GM21723 (cell line): ENCODE results near the gene KHDC4.
"Not testable (repeated sequence)": the region's sequence is repeated elsewhere in the genome, so short reads cannot be mapped to it uniquely, and the experiment has no call there.

Source experiments
- ATAC-seq: cut with Tn5 transposase; IDR thresholded peaks from one replicate; pipeline ENCODE4 v1.9.1; 2021; ENCODE audit warnings: mild to moderate bottlenecking, moderate library complexity; ENCODE audit not compliant: unreplicated experiment

The KHDC4 gene

DNA sequence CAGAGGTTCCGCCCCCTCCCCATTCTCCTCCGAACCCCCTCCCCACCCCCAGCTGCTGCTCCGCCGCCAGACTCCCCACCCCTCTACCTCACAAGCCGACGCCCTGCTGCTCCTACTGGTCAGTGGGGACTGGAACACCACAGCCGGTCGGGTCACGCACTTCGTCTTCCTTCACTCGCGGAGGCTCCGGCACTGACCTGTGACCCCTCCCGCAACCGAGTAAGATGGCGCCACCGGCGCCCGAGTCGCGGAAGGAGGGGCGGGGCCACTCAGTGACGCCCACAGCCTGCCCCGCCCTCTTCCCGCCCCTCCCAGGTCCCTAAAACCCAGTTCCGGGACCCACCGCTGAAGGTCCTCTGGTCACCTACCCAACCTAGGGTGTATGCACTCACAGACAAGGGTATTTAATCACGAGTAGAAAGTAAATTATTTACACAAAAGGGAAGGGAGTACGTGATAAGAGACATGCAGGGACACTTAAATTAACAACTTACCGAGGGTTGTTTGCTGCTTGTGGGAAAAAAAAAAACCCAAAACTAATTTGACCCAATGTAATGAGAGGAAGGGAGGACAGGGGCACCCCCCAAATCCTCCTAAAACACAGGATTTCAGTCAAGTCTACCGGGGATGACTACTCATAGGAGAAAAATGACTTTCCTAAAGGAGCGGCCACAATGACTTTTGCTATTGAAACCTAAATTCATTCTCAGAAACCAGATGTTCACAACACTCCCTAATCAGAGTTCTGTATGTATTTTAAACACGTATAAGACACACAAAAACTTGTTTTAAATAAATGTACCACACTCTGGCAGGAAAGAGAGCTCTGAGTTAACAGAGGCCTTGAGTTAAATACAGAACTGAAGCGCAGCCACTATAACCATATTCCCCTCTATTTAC lies 22.8 kb downstream of the KHDC4 start, which contains the start of gene RIT1:
TSS of gene RIT1 (minus strand) at position 194 of the 900 bp plus-strand sequence. CDS start 588 bp downstream, outside the sequence.
- peak; percentile 76 for ATAC-seq

DNA sequence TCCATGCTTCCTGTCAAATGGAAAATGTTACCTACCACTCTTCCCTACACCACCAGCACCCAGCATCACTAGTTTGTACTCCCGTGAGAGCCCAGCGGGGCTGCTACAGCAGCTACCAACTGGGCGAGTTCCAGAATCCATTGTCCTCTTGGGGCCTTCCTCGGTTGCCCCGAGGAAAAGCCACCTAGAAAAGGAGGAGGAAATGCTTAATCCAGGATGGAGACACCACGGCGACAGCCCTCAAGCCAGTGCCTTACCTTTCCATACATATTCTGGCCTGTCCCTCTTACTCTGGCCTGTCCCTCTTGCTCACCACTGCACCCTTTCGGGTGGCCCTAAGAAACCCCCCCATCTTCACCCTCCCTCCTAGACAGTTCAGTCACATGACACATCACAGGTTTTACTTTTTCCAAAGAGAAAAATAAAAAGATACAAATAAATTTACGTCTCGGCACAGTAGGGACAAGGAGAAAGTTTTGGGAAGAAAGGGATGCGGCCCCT lies 23.5 kb downstream of the KHDC4 start:
- ATAC-seq = no peak

DNA sequence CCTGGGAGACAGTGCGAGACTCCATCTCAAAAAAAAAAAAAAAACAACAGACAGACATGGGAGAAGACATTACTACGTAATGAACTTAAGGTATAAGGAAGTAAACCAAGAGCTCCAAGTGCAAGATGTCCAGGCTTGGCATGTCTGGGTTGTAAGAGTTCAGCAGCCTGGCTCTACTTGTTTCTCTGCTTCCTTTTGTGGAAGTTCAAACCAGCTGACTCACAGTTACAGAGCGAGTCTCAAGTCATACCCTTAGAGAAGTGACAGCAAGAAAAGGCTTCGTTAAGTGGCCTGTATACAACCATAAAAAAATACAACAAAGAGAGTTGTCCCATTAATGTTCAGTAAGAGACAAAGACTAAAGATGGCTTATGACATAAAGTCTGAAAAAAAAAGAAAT lies 24.3 kb downstream of the KHDC4 start:
- ATAC-seq = no peak

DNA sequence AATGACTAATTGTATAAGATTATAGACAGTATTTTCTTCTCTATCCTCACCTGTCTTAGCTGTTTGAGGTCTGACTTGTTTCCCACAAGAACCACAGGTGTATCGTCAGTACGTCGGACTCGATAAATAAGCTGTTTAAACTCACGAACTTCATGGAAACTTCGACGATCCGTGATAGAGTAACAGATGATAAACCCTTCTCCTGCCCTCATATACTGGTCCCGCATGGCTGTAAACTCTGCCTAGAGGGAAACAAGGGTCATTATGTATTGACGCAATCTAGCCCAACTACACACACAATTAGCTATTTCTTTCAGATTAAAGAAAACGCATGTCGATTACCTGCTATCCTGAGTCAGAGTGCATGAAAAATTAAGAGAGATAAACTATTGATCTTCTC lies 30.0 kb downstream of the KHDC4 start:
- ATAC-seq = no peak

DNA sequence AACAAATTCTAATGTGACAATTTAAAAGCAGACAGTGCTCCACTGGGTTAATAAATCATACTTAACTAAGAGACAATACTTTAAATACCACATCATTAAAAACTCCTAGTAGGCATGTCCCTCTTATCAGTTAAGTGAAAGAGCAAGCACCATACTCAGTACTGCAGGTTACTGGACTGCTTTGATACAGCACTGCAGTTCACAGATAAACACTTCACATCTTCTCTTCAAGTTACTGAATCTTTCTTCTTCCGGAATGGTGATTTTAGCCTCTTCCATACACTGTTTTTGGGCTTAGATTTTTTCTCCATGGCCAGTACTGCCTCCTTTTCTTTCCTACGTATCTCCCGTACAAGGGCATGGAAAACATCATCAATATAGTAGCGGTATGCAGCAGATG lies 34.1 kb downstream of the KHDC4 start:
- no peak for ATAC-seq

DNA sequence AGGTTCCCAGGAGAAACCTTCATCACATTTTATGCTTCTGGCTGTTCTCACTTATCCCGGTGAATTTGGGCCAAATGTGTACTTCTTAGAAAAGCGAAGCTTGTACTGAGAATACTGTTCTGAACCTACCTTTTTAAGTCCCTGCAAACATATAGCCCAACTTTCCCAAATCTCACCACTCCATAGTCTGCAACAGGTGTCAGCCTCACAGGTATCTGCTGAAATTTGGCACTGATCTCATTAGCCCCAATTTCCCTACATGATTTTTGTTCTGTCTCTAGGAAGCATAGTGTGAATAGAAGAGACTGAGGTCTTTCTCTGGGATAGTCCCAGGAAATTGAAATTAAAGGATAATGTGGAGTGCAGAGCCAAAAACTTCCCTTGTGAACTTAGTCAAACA lies 34.5 kb downstream of the KHDC4 start:
- no peak for ATAC-seq

DNA sequence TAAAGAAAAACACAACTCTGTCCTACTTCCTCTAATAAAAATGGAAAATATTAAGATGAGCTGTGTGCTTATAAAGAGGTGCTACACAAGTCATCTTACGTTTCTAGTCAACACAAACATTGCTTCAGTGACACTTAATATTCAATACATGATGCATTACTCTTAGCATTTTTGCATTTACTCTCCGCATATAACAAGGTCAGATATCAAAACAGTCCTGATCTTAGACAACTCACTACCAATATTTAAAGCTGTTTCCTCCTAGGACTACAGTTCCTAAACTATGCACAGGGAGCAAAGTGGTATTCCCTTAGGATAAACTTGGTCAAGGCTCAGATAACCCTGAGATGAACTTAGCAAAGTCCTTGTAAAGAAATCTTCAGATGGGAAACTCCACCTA lies 35.3 kb downstream of the KHDC4 start:
- no peak for ATAC-seq

DNA sequence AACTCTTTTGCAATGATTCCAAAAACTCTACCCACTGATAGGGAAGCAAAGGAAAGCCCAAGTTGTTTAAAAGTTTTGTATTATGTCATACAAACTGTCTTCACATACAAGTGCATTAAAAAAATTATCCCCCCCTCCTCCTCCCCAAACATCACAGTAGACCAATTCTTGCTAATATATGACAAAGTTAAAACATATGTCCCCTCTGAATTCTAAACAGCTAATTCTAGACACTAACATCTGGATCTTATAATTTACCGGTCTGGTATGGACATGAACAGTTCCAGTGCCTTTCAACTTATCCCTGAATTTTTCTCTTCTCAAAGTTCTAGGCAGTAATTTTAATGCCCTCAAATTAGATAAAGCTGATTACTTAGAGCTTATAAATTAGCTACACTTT lies 36.5 kb downstream of the KHDC4 start:
- no peak for ATAC-seq

DNA sequence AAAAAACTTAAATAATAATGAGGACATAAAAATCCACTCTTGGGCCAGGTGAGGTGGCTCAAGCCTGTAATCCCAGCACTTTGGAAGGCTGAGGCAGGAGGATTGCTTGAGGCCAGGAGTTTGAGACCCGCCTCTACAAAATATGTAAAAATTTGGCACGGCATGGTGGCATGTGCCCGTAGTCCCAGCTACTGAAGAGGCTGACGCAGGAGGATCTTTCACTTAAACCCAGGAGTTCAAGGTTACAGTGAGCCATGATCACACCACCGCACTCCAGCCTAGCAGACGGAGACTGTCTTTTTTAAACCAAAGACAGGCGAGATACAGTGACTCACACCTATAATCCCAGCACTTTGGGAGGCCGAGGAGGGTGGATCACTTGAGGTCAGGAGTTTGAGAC lies 37.7 kb downstream of the KHDC4 start:
- ATAC-seq = not testable (repeated sequence)

DNA sequence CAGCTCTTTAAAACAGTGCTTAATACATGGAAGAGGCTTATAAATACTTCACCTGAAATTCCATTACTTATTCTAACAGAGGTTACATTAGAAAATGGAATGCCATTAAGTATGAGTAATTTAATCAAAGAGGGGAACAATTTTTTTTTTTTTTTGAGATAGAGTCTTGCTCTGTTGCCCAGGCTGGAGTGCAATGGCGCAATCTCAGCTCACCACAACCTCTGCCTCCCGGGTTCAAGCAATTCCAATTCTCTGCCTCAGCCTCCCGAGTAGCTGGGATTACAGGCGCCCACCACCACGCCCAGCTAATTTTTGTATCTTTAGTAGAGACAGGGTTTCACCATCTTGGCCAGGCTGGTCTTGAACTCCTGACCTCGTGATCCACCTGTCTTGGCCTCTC lies 38.6 kb downstream of the KHDC4 start:
- ATAC-seq = not testable (repeated sequence)

DNA sequence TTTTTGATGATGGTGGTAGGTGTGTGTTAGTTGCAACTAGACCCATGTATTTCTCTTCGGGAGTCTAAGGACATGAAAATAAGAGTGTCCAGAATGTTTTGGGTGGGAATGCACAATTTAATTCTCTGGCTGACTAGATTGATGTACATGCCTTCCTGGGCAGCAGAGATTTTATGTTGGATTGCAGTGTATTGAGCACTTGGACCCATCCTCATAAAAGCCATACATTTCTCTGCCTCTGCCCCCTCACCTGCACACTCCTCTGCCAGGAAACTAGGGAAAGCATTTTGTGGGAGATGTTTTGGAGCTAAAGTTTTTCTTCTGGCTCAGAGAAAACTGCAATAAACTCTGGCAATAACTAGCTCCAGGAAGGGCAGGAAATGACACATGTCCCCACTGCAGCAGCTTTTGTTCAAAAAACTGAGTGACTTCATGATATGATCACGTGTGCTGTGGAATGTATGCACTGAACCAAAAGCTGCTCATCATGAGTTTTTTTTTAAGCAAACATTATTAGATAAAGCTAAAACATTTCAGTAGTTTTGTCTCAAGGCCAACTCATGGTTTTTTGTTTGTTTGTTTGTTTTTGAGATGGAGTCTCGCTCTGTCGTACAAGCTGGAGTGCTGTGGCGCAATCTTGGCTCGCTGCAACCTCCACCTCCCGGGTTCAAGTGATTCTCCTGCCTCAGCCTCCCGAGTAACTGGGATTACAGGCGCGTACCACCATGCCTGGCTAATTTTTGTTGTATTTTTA lies 40.6 kb downstream of the KHDC4 start:
- ATAC-seq = no peak

DNA sequence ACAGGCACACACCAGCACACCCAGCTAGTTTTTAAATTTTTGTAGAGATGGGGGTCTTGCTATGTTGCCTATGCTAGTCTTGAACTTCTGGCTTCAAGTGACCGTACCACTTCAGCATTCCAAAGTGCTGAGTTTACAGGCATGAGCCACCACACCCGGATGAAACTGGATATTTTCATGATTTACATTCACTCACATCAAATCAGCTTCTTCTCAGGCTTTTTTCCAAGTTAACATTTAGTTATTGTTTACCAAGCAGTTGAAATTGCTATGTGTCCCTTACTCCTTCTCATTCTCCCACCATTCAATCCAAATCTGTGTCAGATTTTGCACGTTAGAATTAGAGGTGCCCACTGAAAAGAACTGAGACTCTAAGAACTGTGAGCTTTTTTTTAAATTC lies 41.4 kb downstream of the KHDC4 start:
- no peak for ATAC-seq

DNA sequence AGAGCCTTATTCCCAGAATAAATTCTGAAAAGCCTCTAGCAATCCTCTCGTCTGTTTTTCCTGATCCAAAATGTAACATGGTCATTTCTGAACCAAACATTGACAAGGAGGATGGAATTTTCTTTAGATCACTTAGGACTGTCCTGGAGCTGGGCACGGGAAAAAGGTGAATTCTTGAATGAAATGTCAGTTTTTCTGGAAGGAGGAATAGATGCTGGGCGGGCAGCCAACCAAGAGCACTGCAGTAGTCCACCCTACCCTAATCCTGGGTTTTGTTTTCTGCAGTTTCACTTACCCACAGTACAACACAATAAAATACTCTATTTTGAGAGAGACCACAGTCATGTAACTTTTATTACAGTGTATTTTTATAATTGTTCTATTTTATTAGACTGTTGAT lies 44.0 kb downstream of the KHDC4 start:
- no peak for ATAC-seq

DNA sequence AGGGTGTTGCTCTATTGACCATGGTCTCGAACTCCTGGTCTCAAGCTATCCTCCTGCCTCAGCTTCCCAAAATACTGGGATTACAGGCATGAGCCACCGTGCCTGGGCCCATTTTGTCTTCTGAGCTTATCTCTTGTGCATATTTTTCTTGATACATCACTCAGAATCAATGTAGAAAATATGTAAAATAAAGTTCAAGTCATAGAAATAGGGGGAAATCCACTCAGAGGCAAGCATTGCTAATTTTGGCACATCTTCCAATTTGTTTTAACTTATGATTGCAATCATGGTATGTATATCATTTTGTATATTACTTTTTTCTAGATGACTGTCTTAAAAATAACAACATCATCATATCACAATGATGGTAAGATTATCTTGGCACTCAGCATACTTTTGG lies 44.6 kb downstream of the KHDC4 start:
- ATAC-seq = no peak

DNA sequence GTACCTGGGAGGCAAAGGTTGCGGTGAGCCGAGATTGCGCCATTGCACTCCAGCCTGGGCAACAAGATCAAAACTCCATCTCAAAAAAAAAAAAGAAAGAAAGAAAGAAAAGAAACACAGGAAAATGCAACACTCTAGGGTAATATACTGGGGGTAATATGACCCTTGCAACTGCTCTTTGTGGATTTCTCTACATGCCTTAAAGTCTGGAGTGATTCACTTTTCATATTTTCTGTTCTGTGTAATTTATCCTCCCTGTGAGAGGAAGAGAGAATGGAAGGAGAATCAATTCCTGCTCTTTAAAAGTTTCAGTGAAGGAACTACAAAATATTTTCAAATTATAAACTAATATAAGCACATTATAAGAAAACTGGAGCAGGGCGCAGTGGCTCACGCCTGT lies 45.7 kb downstream of the KHDC4 start:
- no peak for ATAC-seq

DNA sequence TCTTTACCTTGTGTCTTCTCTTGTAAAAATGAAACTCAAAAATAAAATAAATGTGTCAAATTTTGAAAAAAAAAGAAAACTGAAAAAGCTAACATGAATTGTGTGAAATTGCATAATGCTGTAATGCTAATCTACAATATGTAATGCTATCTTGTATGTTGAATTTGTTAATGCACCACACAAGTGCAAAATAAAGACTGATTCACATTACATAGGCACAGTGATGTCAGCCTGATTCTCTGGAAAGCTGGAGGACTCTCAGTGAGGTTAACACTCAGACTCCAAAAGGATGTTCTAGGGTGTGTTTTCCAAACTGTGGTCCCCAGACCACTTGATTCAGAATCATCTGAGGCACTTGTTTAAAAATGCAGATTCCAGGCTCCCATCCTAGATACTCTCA lies 49.2 kb downstream of the KHDC4 start:
- ATAC-seq = no peak

DNA sequence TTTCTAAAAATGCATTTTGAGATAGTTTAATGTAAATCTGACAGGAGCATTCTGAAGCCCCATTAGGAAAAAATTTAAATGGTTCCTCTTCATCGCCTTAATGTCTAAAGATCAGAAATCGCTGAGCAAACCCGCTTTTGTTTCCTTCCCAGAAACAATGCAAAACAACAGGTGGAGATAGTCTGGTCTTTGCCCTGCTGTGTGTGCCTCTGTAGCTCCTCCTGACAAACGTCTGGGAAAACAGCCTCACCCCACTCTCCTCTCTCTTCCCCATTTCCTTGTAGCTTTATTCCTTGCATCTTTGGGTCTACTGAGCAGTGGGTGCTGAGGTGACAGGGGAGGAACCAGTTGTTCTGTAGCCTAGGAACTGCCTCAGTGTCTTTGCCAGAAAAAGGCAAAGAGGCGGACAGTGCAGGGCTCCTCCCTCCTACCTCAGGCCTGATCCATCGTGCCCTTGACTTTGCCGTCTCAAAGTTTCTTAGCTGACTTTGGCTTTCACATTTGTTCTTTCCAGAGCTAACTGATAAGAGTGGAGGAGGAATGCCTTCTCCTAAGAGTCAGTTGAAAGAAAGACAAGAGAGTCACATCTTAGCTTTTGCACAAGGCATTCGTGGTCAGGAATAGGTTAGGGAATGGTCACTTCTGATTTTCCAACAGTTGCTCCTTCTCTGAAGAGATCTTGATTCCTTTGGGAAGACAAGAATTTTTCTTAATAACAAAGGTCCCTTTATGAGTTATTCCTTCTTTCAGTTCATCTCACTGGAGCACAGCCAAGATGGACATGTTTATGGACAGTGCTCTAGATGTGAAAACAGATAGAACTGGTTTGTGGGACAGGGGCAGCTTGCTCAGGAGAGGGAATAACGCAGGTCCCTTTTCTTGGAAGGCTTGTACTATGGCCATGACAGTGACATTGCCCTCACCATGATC lies 49.9 kb downstream of the KHDC4 start:
- ATAC-seq = no peak

DNA sequence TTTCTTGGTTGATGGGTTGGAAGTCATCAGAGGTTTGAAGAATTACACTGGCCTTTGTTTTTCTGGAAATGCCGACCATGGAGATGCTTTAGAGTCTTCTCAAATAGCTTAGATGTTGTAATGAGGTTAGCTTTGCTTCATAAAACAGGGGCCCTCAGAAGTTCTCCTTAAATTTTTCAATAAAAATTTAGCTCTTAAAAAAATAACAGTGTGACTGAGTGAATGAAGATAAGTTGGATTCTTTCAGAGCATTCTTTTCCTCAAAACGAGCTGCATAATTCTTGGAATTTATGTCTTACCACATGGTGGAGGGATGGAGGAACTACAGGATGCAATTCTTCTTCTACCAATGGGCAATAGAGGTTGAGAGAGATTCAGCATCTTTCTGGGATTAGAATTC lies 51.4 kb downstream of the KHDC4 start:
- ATAC-seq = no peak

DNA sequence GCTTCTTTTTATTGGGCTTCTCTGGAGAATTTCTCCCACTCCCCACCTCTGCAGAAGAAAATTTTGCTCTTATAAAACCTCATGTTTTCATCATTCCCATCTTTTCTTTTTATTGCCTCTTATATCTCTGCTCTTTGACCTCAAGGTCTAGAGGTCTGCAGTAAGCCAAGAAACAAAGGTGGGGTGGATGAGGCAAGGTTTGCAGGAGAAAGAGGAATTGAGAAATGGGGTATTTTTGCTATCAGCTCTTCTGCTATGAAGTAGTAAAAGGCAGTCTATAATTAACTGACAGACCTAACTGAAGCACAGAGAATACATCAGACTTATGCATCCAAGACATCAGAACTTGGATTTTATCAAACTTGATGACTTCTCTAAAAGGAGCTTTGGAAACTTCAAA lies 52.0 kb downstream of the KHDC4 start:
- no peak for ATAC-seq

DNA sequence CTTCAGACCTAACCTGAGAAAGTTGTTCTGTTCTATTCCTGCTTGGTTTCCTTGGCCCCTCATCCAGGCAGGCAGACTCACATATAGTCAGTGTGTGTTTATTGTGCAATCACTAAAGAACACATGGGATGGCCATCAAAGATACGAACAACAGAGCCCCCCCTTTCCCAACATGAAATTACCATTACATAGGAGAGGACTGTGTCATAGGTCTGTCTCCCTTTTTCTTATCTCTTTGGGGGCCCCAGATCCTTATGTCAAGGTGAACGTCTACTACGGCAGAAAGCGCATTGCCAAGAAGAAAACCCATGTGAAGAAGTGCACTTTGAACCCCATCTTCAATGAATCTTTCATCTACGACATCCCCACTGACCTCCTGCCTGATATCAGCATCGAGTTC lies 53.3 kb downstream of the KHDC4 start:
- no peak for ATAC-seq

DNA sequence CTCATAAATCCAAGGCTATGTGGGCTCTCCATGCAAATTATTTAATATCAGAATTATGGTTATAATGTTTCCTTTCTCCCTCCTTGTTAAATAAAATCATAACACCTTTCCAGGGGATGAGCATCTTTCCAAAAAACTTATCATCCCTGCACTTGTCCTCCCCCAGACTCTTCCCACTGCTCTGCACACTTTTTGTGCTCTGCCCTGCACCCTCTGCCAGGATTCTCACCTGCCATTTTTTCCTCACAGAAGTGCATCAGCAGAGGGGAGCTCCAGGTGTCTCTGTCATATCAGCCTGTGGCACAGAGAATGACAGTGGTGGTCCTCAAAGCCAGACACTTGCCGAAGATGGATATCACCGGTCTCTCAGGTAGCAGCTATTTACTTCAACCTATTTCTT lies 54.0 kb downstream of the KHDC4 start:
- no peak for ATAC-seq
